Lung (tissue), 12 donors: ENCODE measurements around the gene TMEM186. TPM values are rescaled to one million over a fixed set of nuclear protein-coding genes. Genes with fewer than 3 reads are reported as not detected.

ENCODE experiments used
- ATAC-seq: fragments of 200-7000 bp; cut with Tn5 transposase; one replicate; pipeline ENCODE4 v1.9.1; 2020; ENCODE audit warnings: moderate number of reproducible peaks; ENCODE audit not compliant: insufficient read depth, low FRiP score
- DNase-seq, 3 donors: peaks; one replicate each; pipeline ENCODE4 v3.0.0-alpha.2; 2013 to 2017
- H3K27ac ChIP-seq, 2 donors: one replicate each; pipeline ENCODE4 v1.5.1; 2013; ENCODE audit warnings: mild to moderate bottlenecking in 2 of 2, moderate library complexity in 2 of 2, control low read depth in 1 of 2, inconsistent platforms in 1 of 2, low read depth in 1 of 2, low read length in 1 of 2
- H3K27me3 ChIP-seq, 3 donors: one replicate each; pipeline ENCODE4 v1.5.1; 2013; ENCODE audit warnings: low read length in 2 of 3; ENCODE audit not compliant: control insufficient read depth in 3 of 3, insufficient read depth in 3 of 3
- H3K36me3 ChIP-seq, 4 donors: one replicate each; pipeline ENCODE4 v1.5.1; 2013; ENCODE audit warnings: low read length in 4 of 4, mild to moderate bottlenecking in 1 of 4, moderate library complexity in 1 of 4; ENCODE audit not compliant: control insufficient read depth in 4 of 4, insufficient read depth in 4 of 4
- H3K4me1 ChIP-seq, 5 donors: one replicate each; pipeline ENCODE4 v1.5.1; 2013; ENCODE audit warnings: low read length in 5 of 5, mild to moderate bottlenecking in 2 of 5, moderate library complexity in 1 of 5; ENCODE audit not compliant: control insufficient read depth in 5 of 5, insufficient read depth in 5 of 5
- H3K4me3 ChIP-seq: one replicate; pipeline ENCODE4 v1.5.1; 2013; ENCODE audit warnings: mild to moderate bottlenecking, control low read depth, moderate library complexity
- H3K9ac ChIP-seq, 2 donors: one replicate each; pipeline ENCODE4 v1.5.1; 2013; ENCODE audit warnings: low read length in 2 of 2, control low read depth in 1 of 2; ENCODE audit not compliant: insufficient read depth in 1 of 2
- H3K9me3 ChIP-seq, 4 donors: one replicate each; pipeline ENCODE4 v1.5.1; 2013; ENCODE audit warnings: low read length in 3 of 4, mild to moderate bottlenecking in 1 of 4, moderate library complexity in 1 of 4; ENCODE audit not compliant: control insufficient read depth in 4 of 4, insufficient read depth in 3 of 4
- CTCF ChIP-seq: IDR thresholded peaks from 2 replicates; pipeline ENCODE4 v1.5.1; 2012; ENCODE audit warnings: mild to moderate bottlenecking; ENCODE audit errors: control extremely low read depth, extremely low read depth
- WGBS, 2 donors: extraction: QIAGEN DNeasy Blood & Tissue Kit; methylation state at CpG; one replicate each; pipeline ENCODE4 v1.1.7; 2013; 5-methylcytosine and 5-hydroxymethylcytosine counted together
- polyA plus RNA-seq, 2 donors: library from polyadenylated mRNA; stranded (reverse); fragments of 200-250 nt; gene quantifications; one replicate each; pipeline ENCODE4 v1.2.1, GENCODE V29; 2013
- total RNA-seq, 2 donors: library from RNA; depleted of rRNA in 1 of 2; stranded (reverse); fragments of >200 nt in 1 of 2; gene quantifications; one replicate each; pipeline ENCODE4 v1.2.1, GENCODE V29; 2014 to 2021
- donor health status: control.
- donor health status: control.
- donor health status: Bipolar disorder and iron deficiency.
- donor health status: healthy.
- donor health status: DM: yes; HTN: yes; CAD: no.

Gene TMEM186
- total and polyA plus RNA-seq, 4 donors, result 6.5 to 10.7 (median 8.2) TPM

- Histone ChIP-seq H3K9ac (no peak overlapping the region), H3K36me3 (peaks cover 3 to 17% (median 15%) of the 10 kb centered on the region in 4 donors), H3K27me3 (no peaks in the 10 kb centered on the region), H3K4me1 (no peaks in the 10 kb centered on the region), H3K27ac (no peak overlapping the region), H3K4me3 (no peak overlapping the region), H3K9me3 (no peaks in the 10 kb centered on the region)
- ATAC-seq (no peak), DNase-seq (no peak)
- 90 to 92% methylated on average over 1 of the region's 1 CpG for WGBS, 2 donors
- TF ChIP-seq CTCF, result no peak
Measured at GRCh38 chr16:8775359-8775758, 22.1 kb downstream of the TMEM186 start.

- WGBS, 2 donors, result 92 to 96% methylated on average over 11 of the region's 11 CpGs
- no peak for DNase-seq
- Histone ChIP-seq H3K4me3 (no peak overlapping the region), H3K4me1 (no peaks in the 10 kb centered on the region), H3K9me3 (no peaks in the 10 kb centered on the region), H3K36me3 (peaks cover 3 to 17% (median 13%) of the 10 kb centered on the region in 4 donors), H3K27ac (no peak overlapping the region), H3K9ac (no peak overlapping the region), H3K27me3 (no peaks in the 10 kb centered on the region)
- no peak for ATAC-seq
- no peak for TF ChIP-seq CTCF
Measured at GRCh38 chr16:8774208-8774607, 23.2 kb downstream of the TMEM186 start.

- Histone ChIP-seq H3K9ac (no peak overlapping the region), H3K4me3 (no peak overlapping the region), H3K36me3 (peaks cover 3 to 17% (median 16%) of the 10 kb centered on the region in 4 donors), H3K27me3 (no peaks in the 10 kb centered on the region), H3K4me1 (no peaks in the 10 kb centered on the region), H3K9me3 (no peaks in the 10 kb centered on the region), H3K27ac (no peak overlapping the region)
- DNase-seq (no peak), ATAC-seq (no peak)
- 66% methylated on average over 3 of the region's 3 CpGs for WGBS, 2 donors
- no peak for TF ChIP-seq CTCF
Measured at GRCh38 chr16:8773537-8773936, 23.9 kb downstream of the TMEM186 start.

- no peak overlapping the region for H3K4me3 ChIP-seq
- no peak overlapping the region for H3K9ac ChIP-seq
- H3K27ac ChIP-seq, result no peak overlapping the region
- DNase-seq (no peak), ATAC-seq (no peak)
- no peak for TF ChIP-seq CTCF
- H3K36me3 ChIP-seq, result peaks cover 0 to 21% (median 5%) of the 10 kb centered on the region in 4 donors
- H3K9me3 ChIP-seq, result no peaks in the 10 kb centered on the region
- H3K27me3 ChIP-seq, result no peaks in the 10 kb centered on the region
- no peaks in the 10 kb centered on the region for H3K4me1 ChIP-seq
- WGBS, 2 donors, result 86 to 91% methylated on average over 12 of the region's 12 CpGs
Measured at GRCh38 chr16:8768692-8769091, 28.7 kb downstream of the TMEM186 start.
